LNCAP (cell line): ENCODE results near the gene AOPEP.

ENCODE experiments used
- TF ChIP-seq, protein P1 (sequence below): fragments of 450-650 bp; IDR thresholded peaks from 2 replicates; pipeline ENCODE4 v1.5.1; 2017; ENCODE audit warnings: mild to moderate bottlenecking

Gene AOPEP

DNA sequence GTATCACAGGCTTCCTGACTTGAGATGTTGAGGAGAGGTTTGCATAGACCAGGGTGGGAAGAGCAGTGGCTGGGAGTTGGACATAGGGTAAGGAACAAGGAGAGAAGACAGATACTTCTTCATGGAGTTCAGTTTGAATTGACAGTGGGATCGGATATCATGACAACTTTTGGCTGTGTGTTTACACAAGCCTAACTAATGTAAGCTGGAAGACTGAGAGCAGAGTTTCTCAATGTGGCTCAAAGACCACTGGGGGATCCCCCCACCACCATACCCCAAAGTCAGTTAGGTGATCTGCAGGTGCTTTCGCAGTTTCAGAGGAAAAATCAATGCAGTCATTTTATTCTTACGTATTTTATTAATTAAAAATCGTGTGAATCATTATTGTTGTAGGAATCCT lies 125.9 kb downstream of the AOPEP start:
- TF ChIP-seq, protein P1, sequence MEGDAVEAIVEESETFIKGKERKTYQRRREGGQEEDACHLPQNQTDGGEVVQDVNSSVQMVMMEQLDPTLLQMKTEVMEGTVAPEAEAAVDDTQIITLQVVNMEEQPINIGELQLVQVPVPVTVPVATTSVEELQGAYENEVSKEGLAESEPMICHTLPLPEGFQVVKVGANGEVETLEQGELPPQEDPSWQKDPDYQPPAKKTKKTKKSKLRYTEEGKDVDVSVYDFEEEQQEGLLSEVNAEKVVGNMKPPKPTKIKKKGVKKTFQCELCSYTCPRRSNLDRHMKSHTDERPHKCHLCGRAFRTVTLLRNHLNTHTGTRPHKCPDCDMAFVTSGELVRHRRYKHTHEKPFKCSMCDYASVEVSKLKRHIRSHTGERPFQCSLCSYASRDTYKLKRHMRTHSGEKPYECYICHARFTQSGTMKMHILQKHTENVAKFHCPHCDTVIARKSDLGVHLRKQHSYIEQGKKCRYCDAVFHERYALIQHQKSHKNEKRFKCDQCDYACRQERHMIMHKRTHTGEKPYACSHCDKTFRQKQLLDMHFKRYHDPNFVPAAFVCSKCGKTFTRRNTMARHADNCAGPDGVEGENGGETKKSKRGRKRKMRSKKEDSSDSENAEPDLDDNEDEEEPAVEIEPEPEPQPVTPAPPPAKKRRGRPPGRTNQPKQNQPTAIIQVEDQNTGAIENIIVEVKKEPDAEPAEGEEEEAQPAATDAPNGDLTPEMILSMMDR: no peak

DNA sequence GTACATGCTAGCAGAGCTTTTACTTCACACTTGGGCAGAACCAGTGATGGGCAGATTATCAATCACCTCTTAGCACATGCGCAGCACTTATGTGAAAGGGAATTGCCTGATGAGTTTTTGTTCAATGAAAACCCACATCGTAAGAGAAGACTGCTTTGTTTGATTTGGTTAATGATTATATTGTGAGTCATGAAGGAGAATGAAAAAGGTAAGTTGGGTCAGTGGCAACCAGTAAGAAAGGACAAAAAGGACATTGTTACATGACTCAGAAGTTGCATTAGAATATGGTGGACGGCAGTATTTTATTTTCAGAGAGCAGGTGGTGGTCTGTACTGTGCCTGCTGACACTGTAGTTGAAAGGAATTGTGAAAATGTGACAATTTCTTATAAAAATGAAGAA lies 127.4 kb downstream of the AOPEP start:
- TF ChIP-seq, protein P1: no peak

DNA sequence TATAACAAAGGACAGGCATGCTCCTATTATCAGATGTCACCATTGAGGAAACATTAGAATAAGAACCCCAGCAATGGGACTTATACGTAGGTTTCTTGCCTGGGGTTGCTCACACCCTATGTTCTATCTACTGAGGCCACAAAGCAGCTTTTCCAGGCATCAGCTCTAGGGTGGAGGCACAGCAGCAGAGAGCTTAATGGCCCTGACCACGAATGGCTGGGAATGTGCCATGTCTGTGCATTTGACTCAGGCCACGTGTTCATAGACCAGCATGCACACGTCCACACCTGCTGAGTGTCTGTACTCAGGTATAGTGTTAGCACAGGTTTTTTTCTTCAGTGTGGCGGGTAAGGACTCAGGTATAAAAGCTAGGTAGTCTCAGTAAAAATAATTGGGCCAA lies 129.4 kb downstream of the AOPEP start:
- TF ChIP-seq, protein P1: no peak

DNA sequence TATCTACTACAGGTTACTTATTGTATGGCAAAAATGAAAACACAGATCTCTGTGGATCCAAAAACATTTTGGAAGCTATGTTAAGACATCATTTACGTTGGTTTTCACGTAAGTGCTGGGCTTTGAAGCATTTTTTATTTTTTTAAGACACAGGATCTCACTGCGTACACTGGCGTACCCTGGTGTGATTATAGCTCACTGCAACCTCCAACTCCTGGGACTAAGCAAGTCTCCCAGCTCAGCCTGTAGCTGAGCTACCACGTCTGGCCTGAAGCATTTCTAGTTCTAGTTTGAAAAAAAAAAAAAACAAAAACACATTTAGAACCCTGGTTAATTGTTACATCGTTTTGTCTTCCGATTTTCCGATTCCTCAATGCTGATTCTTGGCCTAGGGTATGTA lies 131.3 kb downstream of the AOPEP start:
- TF ChIP-seq, protein P1: no peak

DNA sequence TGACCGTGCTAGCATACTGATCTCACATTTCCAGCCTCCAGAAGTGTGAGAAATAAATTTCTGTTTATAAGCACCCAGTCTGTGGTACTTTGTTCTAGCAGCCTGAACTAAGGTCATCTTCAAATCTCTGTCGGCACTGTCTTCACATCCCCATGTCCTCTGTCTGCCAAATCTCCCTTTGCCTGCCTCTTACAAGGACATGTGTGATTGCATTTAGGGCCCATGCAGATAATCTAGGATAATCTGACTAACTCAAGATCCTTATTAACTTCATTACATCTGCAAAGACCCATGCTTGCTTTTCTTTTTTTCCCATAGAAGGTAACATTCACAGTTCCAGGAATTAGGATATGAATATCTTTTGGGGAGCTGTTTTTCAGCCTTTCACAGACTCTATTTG lies 132.7 kb downstream of the AOPEP start:
- TF ChIP-seq, protein P1: no peak

DNA sequence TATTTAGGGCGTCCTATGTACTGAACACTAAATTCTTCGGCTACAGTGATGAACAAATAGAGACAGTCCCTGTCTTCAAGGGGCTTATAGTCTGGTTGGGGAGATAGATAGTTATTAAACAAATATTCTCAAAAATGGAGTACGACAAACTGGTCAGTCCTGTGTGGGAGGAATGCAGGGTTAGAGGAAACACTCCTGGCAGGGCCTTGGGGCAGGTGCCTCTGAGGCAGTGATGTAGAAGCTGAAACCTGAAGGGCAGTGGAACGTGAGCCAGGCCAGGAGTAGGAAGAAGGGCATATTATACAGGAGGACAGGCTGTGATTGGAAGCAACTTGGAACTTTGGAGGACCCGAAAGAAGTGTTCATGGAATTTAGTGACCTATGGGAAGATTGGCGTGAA lies 133.4 kb downstream of the AOPEP start:
- TF ChIP-seq, protein P1: no peak

DNA sequence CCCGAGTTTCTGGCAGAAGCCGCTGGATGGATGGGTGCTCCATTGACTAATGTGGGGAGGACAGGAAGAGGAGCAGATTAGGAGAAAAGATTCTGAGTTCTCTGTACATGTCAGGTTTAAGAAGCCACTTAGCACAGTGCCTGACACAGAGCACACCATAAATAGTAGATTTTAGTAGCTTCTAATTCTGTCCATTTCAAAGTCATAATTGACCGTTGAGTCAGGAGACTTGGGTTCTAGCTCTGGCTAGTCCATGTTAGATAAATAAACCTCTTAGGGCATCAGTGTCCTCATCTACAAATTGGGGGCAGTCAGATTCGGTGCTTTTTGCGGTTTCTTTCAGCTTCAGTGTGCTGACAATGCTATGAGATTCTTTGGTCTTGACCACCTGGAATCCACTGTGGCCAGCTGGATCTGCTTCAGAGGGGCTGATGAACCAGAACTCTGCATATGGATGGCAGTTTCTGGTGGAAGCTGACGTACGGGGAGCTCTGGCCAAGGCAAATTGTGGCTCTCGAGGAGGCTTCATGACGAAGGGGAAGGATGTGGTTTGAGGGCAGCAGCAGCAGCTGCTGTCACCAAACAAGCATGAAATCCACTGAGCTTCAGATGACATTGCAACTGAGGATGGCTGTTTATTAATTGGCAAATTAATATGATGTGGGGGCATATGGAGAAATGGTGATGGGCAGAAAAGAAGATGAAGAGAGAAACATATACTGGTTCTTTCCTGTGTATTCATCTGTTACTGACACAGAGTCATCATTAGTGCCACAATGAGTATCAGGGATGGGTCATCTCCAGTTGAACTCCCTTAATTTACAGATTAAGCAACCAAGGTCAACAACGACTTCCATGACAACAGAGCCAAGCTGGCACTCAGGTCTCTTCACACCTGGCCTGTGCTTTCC lies 134.4 kb downstream of the AOPEP start:
- TF ChIP-seq, protein P1: no peak
